HEK293T (cell line): Measurements from ENCODE around the gene HSDL1.

Source experiments
- CTCF ChIA-PET: fragments of 350-600 bp; formaldehyde crosslinking; extraction: SDS; loops from one replicate; lab custom pipeline; 2021; ENCODE audit warnings: antibody characterized with exemption, inconsistent platforms; lab: Yijun Ruan, JAX
- POLR2A ChIA-PET: fragments of 350-600 bp; formaldehyde crosslinking; extraction: SDS; loops from one replicate; lab custom pipeline; 2020; ENCODE audit warnings: antibody characterized with exemption, inconsistent platforms; lab: Yijun Ruan, JAX
- DNase-seq: peaks from one replicate; pipeline ENCODE4 v3.0.0; 2012; ENCODE audit warnings: mixed read lengths; ENCODE audit errors: extremely low spot score
- ARNT ChIP-seq: fragments of 450-650 bp; IDR thresholded peaks from 2 replicates; pipeline ENCODE4 v1.6.1; 2017; ENCODE audit warnings: mild to moderate bottlenecking
- BHLHE40 ChIP-seq: fragments of 450-650 bp; IDR thresholded peaks from 2 replicates; pipeline ENCODE4 v1.6.1; 2016; ENCODE audit warnings: mild to moderate bottlenecking, moderate library complexity, borderline replicate concordance
- CTBP1 ChIP-seq: fragments of 450-650 bp; IDR thresholded peaks from 2 replicates; pipeline ENCODE4 v1.6.1; 2016; ENCODE audit warnings: borderline replicate concordance
- ELF4 ChIP-seq: fragments of 450-650 bp; IDR thresholded peaks from 2 replicates; pipeline ENCODE4 v1.6.1; 2017; ENCODE audit warnings: antibody characterized with exemption
- FOXA1 ChIP-seq: fragments of 450-650 bp; IDR thresholded peaks from 2 replicates; pipeline ENCODE4 v1.6.1; 2016; ENCODE audit warnings: mild to moderate bottlenecking
- FOXK2 ChIP-seq: fragments of 450-650 bp; IDR thresholded peaks from 2 replicates; pipeline ENCODE4 v1.6.1; 2016; ENCODE audit warnings: mild to moderate bottlenecking
- FOXM1 ChIP-seq: fragments of 450-650 bp; IDR thresholded peaks from 2 replicates; pipeline ENCODE4 v1.6.1; 2017; ENCODE audit warnings: mild to moderate bottlenecking, borderline replicate concordance
- HDGF ChIP-seq: fragments of 450-650 bp; IDR thresholded peaks from 2 replicates; pipeline ENCODE4 v1.6.1; 2017; ENCODE audit warnings: antibody characterized with exemption, borderline replicate concordance
- L3MBTL2 ChIP-seq: fragments of 450-650 bp; conservative IDR thresholded peaks from 2 replicates; pipeline ENCODE4 v1.6.1; 2016; ENCODE audit warnings: mild to moderate bottlenecking
- LEF1 ChIP-seq: fragments of 450-650 bp; IDR thresholded peaks from 2 replicates; pipeline ENCODE4 v1.6.1; 2017; ENCODE audit warnings: mild to moderate bottlenecking, borderline replicate concordance
- NFRKB ChIP-seq: fragments of 450-650 bp; IDR thresholded peaks from 2 replicates; pipeline ENCODE4 v1.6.1; 2016; ENCODE audit warnings: mild to moderate bottlenecking, moderate library complexity
- SP1 ChIP-seq: fragments of 450-650 bp; IDR thresholded peaks from 2 replicates; pipeline ENCODE4 v1.6.1; 2017
- SUZ12 ChIP-seq: fragments of 450-650 bp; IDR thresholded peaks from 2 replicates; pipeline ENCODE4 v1.6.1; 2016; ENCODE audit warnings: mild to moderate bottlenecking
- TARDBP ChIP-seq: fragments of 450-650 bp; IDR thresholded peaks from 2 replicates; pipeline ENCODE4 v1.6.1; 2016
- ZNF384 ChIP-seq: fragments of 450-650 bp; IDR thresholded peaks from 2 replicates; pipeline ENCODE4 v1.6.1; 2016
- TF ChIP-seq, protein P1 (sequence below): fragments of 450-650 bp; IDR thresholded peaks from 2 replicates; pipeline ENCODE4 v1.6.1; 2016

HSDL1 gene

DNA sequence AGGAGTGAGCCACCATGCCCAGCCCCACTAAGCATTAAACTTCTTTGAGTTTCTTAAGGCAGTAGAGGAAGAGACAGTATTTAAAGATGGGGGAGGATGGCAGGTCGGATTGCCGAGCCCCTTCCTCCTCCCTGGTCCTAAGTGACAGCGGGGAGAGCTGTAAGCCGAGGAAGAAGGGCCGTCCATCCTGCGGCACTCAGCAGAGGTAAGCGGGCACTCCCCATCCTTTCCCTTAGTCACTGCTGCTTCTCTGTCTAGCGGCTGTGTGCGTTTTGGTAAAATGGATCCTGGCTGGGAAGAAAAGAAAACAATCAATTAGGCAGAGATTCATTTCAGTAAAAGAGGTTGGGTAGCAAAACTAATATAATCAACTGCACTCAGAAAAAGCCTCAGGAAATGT, 14.0 kb upstream of the HSDL1 start:
- ChIA-PET CTCF (no interaction called here), POLR2A (no interaction called here)
- DNase-seq: no peak
- TF ChIP-seq TARDBP (no peak), ZNF384 (no peak)

DNA sequence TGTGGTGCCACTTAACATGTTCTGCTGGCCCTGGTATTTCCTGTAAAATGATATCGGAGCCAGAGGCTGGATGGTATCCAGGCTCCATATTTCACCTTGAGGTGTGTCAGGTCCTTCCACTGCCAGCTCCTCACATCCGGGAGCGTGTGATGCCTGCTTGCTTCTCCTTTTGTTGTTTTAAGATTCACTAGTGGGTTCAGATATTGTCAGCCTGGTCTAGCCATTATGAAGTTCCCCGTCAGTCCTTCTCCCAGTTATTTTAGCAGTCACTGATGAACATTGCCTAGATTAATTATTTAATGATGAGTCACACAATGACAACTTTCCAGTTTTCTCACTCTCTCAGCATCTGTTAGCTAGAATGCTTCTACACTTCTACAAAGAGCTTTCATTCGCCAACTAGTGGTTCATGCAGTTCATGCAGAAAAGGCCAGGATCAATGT, 11.4 kb upstream of the HSDL1 start:
- ChIA-PET POLR2A (interaction anchor here (0.9 kb wide), 1 partner anchor 20 kb away, joined by 3 read pairs; no protein-coding TSS in a partner anchor), CTCF (interaction anchor here (1.1 kb wide), 1 partner anchor 11 kb away, joined by 5 read pairs; the partner anchor contains the start of genes DNAAF1 and HSDL1)
- DNase-seq: no peak
- TF ChIP-seq FOXA1 (no peak), L3MBTL2 (no peak), ZNF384 (no peak), FOXK2 (no peak), BHLHE40 (no peak), CTBP1 (no peak), HDGF (no peak), SUZ12 (no peak), ELF4 (no peak), TARDBP (no peak), ARNT (no peak), SP1 (no peak), NFRKB (no peak), FOXM1 (no peak), LEF1 (no peak)
- TF ChIP-seq, protein P1, sequence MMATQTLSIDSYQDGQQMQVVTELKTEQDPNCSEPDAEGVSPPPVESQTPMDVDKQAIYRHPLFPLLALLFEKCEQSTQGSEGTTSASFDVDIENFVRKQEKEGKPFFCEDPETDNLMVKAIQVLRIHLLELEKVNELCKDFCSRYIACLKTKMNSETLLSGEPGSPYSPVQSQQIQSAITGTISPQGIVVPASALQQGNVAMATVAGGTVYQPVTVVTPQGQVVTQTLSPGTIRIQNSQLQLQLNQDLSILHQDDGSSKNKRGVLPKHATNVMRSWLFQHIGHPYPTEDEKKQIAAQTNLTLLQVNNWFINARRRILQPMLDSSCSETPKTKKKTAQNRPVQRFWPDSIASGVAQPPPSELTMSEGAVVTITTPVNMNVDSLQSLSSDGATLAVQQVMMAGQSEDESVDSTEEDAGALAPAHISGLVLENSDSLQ: no peak

DNA sequence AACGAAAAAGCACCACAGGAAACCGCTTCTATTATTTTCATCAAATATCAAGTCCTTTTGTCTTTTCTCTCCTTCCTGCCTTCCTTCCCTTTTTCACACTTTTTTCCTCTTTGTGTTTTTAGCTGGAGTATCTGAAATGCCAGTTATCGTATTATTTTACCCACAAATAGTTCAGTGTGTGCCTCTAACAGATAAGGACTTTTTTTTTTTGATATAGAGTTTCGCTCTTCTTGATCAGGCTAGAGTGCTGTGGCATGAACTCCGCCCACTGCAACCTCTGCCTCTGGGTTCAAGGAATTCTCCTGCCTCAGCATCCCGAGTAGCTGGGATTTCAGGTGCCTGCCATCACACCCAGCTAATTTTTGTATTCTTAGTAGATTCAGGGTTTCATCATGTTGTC, 10.8 kb upstream of the HSDL1 start:
- TF ChIP-seq FOXM1: no peak
- no peak for TF ChIP-seq L3MBTL2
- no peak for TF ChIP-seq FOXK2
- no peak for TF ChIP-seq ELF4
- TF ChIP-seq FOXA1: no peak
- no peak for TF ChIP-seq TARDBP
- TF ChIP-seq SP1: no peak
- no peak for TF ChIP-seq CTBP1
- no peak for TF ChIP-seq ARNT
- TF ChIP-seq SUZ12: no peak
- TF ChIP-seq LEF1: no peak
- TF ChIP-seq BHLHE40: no peak
- no peak for TF ChIP-seq NFRKB
- no peak for TF ChIP-seq HDGF
- TF ChIP-seq ZNF384: no peak
- TF ChIP-seq, protein P1: no peak
- CTCF ChIA-PET: interaction anchor here (1.1 kb wide), 1 partner anchor 11 kb away, joined by 5 read pairs; the partner anchor contains the start of genes DNAAF1 and HSDL1
- no peak for DNase-seq
- POLR2A ChIA-PET: interaction anchor here (0.9 kb wide), 1 partner anchor 20 kb away, joined by 3 read pairs; no protein-coding TSS in a partner anchor

DNA sequence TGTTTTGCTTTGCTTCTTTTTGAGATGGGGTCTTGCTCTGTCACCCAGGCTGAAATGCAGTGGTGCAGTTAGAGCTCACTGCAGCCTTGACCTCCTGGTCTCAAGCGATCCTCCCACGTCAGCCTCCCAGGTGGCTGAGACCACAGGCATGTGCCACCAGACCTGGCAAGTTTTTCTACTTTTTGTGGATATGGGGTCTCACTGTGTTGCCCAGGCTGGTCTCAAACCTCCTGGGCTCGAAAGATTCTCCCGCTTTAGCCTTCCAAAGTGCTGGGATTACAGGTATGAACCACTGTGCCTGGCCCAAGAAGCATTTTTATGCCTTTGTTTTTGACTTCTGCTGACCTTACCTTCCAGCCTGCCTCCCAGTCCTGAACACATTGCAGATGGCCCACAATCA, 10.2 kb upstream of the HSDL1 start:
- TF ChIP-seq L3MBTL2 (no peak), FOXK2 (no peak), NFRKB (no peak), CTBP1 (no peak), SUZ12 (no peak), HDGF (no peak), TARDBP (no peak)
- ChIA-PET CTCF (interaction anchor here (1.1 to 1.4 kb wide), 2 partner anchors 10 to 89 kb away, joined by 3 to 5 read pairs; partner anchors contain the start of genes DNAAF1 and HSDL1), POLR2A (no interaction called here)
- DNase-seq: no peak

DNA sequence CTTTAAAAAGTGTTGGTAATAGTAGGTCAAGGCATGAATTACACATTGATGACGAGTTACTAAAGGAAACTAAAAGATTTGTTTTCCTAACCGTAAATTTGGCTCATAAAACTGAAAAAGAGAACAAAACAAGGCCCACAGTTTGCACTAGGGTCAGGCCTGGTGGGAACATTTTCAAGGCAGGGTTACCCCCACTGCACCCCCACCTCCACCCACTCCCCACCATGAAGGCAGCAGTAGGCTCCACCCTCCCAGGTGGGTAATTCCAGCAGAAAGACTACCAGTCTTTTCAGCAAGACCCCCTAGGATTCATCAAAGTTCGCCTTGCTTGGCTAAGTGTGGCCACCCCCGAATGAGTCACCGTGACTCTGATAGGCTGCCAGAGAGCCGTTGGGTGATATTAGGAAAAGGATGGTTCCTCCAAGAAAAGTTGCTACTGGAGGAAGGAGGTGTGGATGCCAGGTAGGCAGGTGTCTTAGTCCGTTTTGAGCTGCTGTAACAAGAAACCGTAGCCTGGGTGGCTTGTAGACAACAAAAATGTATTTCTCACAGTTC, 8.8 kb upstream of the HSDL1 start:
- TF ChIP-seq SP1 (no peak), CTBP1 (no peak), FOXM1 (no peak), ARNT (no peak), LEF1 (no peak), HDGF (no peak), BHLHE40 (no peak), ELF4 (no peak), TARDBP (no peak), L3MBTL2 (no peak), NFRKB (no peak), FOXK2 (no peak), ZNF384 (no peak), SUZ12 (no peak), FOXA1 (no peak)
- TF ChIP-seq, protein P1: no peak
- CTCF ChIA-PET: interaction anchor here (0.8 to 1.4 kb wide), 2 partner anchors 30 to 88 kb away, joined by 3 read pairs; no protein-coding TSS in a partner anchor
- DNase-seq: no peak
- POLR2A ChIA-PET: interaction anchor here (1.1 kb wide), 1 partner anchor 37 kb away, joined by 3 read pairs; the partner anchor contains the start of gene MBTPS1

DNA sequence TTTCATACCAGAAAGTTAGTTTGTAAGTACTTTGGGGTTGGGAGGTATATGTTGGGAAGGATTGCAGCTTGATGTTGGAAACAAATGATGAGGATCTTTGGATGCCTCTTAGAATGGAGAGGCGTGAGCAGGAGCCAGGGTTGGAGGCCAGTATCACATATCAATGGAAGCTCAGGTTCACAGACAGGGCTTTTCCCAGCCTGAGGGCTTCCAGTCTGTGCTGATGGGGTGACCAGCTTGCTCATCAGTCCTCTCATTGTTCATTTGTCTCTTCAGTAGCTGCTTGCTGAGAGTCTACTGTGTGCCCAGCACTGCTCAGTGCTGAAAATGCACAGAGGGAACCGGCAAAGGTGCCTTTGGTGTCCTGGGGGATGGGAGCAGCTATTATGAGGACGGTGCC, 5.9 kb upstream of the HSDL1 start:
- DNase-seq: no peak

More for the DNA sequence above, 5.9 kb upstream of the HSDL1 start:
- POLR2A ChIA-PET: interaction anchor here (2.2 kb wide), 1 partner anchor 34 kb away, joined by 10 read pairs; the partner anchor contains the start of gene MBTPS1
- CTCF ChIA-PET: no interaction called here
- TF ChIP-seq ELF4: no peak
- no peak for TF ChIP-seq ARNT
- no peak for TF ChIP-seq TARDBP
- TF ChIP-seq FOXK2: no peak
- no peak for TF ChIP-seq HDGF
- TF ChIP-seq SP1: no peak
